ENCODE results near the gene TUT7. TPM values are rescaled to one million over a fixed set of nuclear protein-coding genes. Genes with fewer than 3 reads are reported as not detected.
"Not testable (repeated sequence)": the region's sequence is repeated elsewhere in the genome, so short reads cannot be mapped to it uniquely, and the experiment has no call there.

Gene TUT7
- total and polyA plus RNA-seq, 2 experiments from 2014 or later, result 21.4 to 23.8 TPM

DNA sequence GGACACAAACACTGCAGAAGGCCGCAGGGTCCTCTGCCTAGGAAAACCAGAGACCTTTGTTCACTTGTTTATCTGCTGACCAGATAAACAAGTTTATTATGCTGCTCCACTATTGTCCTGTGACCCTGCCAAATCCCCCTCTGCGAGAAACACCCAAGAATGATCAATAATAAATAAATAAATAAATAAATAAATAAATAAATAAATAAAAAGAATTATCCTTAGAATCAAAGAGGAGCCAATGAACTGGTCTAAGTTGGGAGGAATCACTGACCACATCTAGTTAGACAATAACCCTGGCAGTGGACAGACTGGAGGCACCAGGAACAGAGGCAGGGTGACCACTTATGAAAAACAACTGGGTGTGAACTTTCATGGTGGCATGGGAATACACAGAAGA, 41.3 kb downstream of the TUT7 start:
- not testable (repeated sequence) for H2AFZ ChIP-seq; DNase-seq (ENCODE audit: low spot score); H3K79me2 ChIP-seq (replicated peaks; ENCODE audit: insufficient read depth); H3K27me3 Mint-ChIP-seq (ENCODE audit: insufficient read depth, low read depth, poor library complexity); H3K4me3 Mint-ChIP-seq; H3K27me3 ChIP-seq (ENCODE audit: insufficient read depth); H4K20me1 ChIP-seq (replicated peaks; ENCODE audit: insufficient read depth); H3K27ac Mint-ChIP-seq; H3F3A ChIP-seq (replicated peaks; ENCODE audit: low read depth); H3K4me3 ChIP-seq; H3K9me2 ChIP-seq (ENCODE audit: insufficient read depth); ATAC-seq; H3K4me2 ChIP-seq; H3K4me1 ChIP-seq (ENCODE audit: insufficient read depth); H3K4me1 Mint-ChIP-seq; H3K27ac ChIP-seq (ENCODE audit: low read depth)
- Mint-ChIP-seq H3K9me3 (peaks cover 12% of the 10 kb centered on the region), H3K36me3 (ENCODE audit: low read depth) (peaks cover 75% of the 10 kb centered on the region)
- peaks cover 28% of the 10 kb centered on the region; the same call in 1 of the 2 replicates for H3K36me3 ChIP-seq (ENCODE audit: insufficient read depth)

DNA sequence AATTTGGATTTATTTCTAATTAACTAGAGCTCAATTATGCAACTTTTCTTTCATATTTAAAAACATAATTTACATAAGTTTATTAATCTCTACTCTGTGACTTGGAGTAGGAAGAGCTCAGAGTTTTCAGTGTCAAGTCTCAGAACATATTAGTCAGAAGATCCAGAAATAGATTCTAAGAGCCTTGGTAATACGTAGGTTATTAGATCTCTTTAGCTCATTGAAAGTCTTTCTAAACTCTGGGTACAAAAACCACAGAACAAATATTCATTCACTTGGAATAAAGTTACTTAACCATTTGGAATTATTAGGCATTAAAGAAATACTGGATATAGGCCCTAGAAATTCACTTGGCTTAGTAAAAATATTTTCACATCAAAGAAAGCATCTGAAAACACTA, 45.5 kb downstream of the TUT7 start:
- Histone ChIP-seq H3K36me3 (ENCODE audit: insufficient read depth) (peaks cover 16% of the 10 kb centered on the region; the same call in 1 of the 2 replicates), H3K4me2 (no peak overlapping the region), H3F3A (replicated peaks; ENCODE audit: low read depth) (no peaks in the 10 kb centered on the region), H3K27ac (ENCODE audit: low read depth) (no peak overlapping the region), H3K79me2 (replicated peaks; ENCODE audit: insufficient read depth) (no peaks in the 10 kb centered on the region), H2AFZ (no peak overlapping the region), H3K9me2 (ENCODE audit: insufficient read depth) (no peaks in the 10 kb centered on the region), H4K20me1 (replicated peaks; ENCODE audit: insufficient read depth) (no peaks in the 10 kb centered on the region), H3K27me3 (ENCODE audit: insufficient read depth) (no peaks in the 10 kb centered on the region), H3K4me3 (no peak overlapping the region), H3K4me1 (ENCODE audit: insufficient read depth) (peaks cover 15% of the 10 kb centered on the region)
- H3K9me3 Mint-ChIP-seq, result peaks cover 12% of the 10 kb centered on the region
- no peak overlapping the region for H3K27ac Mint-ChIP-seq
- H3K27me3 Mint-ChIP-seq (ENCODE audit: insufficient read depth, low read depth, poor library complexity), result no peaks in the 10 kb centered on the region
- ATAC-seq (no peak), DNase-seq (ENCODE audit: low spot score) (no peak)
- peaks cover 14% of the 10 kb centered on the region for H3K4me1 Mint-ChIP-seq
- peaks cover 60% of the 10 kb centered on the region for H3K36me3 Mint-ChIP-seq (ENCODE audit: low read depth)
- H3K4me3 Mint-ChIP-seq, result no peak overlapping the region
- TF ChIP-seq STAT1 (IDR thresholded peaks at IDR 0.05; ENCODE audit: unreplicated experiment) (no peak), ZNF331 (CRISPR knock-in tag; IDR thresholded peaks at IDR 0.05; ENCODE audit: low read depth) (no peak), CREB1 (CRISPR knock-in tag; IDR thresholded peaks at IDR 0.05; ENCODE audit: low read depth) (no peak), JUNB (IDR thresholded peaks at IDR 0.05; ENCODE audit: unreplicated experiment) (no peak), ETS1 (IDR thresholded peaks at IDR 0.05) (no peak)
- TF ChIP-seq, protein P1, sequence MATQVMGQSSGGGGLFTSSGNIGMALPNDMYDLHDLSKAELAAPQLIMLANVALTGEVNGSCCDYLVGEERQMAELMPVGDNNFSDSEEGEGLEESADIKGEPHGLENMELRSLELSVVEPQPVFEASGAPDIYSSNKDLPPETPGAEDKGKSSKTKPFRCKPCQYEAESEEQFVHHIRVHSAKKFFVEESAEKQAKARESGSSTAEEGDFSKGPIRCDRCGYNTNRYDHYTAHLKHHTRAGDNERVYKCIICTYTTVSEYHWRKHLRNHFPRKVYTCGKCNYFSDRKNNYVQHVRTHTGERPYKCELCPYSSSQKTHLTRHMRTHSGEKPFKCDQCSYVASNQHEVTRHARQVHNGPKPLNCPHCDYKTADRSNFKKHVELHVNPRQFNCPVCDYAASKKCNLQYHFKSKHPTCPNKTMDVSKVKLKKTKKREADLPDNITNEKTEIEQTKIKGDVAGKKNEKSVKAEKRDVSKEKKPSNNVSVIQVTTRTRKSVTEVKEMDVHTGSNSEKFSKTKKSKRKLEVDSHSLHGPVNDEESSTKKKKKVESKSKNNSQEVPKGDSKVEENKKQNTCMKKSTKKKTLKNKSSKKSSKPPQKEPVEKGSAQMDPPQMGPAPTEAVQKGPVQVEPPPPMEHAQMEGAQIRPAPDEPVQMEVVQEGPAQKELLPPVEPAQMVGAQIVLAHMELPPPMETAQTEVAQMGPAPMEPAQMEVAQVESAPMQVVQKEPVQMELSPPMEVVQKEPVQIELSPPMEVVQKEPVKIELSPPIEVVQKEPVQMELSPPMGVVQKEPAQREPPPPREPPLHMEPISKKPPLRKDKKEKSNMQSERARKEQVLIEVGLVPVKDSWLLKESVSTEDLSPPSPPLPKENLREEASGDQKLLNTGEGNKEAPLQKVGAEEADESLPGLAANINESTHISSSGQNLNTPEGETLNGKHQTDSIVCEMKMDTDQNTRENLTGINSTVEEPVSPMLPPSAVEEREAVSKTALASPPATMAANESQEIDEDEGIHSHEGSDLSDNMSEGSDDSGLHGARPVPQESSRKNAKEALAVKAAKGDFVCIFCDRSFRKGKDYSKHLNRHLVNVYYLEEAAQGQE (IDR thresholded peaks at IDR 0.05; ENCODE audit: unreplicated experiment), result no peak

Data from GM23338 (cell line).